Epithelial cell of prostate (primary cell): ENCODE data around the gene PMM1.
"Not testable (repeated sequence)": the region's sequence is repeated elsewhere in the genome, so short reads cannot be mapped to it uniquely, and the experiment has no call there.

Source experiments
- DNase-seq: peaks from one replicate; pipeline ENCODE4 v3.0.0-alpha.2; 2011; ENCODE audit warnings: low read depth, low spot score
- H3K27ac ChIP-seq: fragments of 450-650 bp; 2 replicates; pipeline ENCODE4 v1.5.1; 2017; ENCODE audit warnings: mild to moderate bottlenecking

PMM1 gene

GRCh38 chr22:41589391-41590241, at the start of gene PMM1:
Gene PMM1 (minus strand): TSS chr22:41589840. CDS start chr22:41589805, 35 bp downstream.
- peak within 1 kb of the TSS; percentile 56 for H3K27ac ChIP-seq
- peak; percentile 90 for DNase-seq

- H3K27ac ChIP-seq = no peak overlapping the region
- no peak for DNase-seq
Measured at GRCh38 chr22:41638748-41639147, 49.1 kb upstream of the PMM1 start.

- no peak overlapping the region for H3K27ac ChIP-seq
- DNase-seq = no peak
Measured at GRCh38 chr22:41638124-41638523, 48.5 kb upstream of the PMM1 start.

GRCh38 chr22:41637623-41638022, 48.0 kb upstream of the PMM1 start:
- not testable (repeated sequence) for H3K27ac ChIP-seq, DNase-seq

GRCh38 chr22:41636467-41636866, 46.8 kb upstream of the PMM1 start:
- H3K27ac ChIP-seq = peak overlapping the region; percentile 1

GRCh38 chr22:41634610-41635009, 45.0 kb upstream of the PMM1 start:
- not testable (repeated sequence) for DNase-seq, H3K27ac ChIP-seq

More at GRCh38 chr22:41636467-41636866, 46.8 kb upstream of the PMM1 start:
- no peak for DNase-seq

GRCh38 chr22:41631615-41632014, 42.0 kb upstream of the PMM1 start:
- DNase-seq = not testable (repeated sequence)

DNA sequence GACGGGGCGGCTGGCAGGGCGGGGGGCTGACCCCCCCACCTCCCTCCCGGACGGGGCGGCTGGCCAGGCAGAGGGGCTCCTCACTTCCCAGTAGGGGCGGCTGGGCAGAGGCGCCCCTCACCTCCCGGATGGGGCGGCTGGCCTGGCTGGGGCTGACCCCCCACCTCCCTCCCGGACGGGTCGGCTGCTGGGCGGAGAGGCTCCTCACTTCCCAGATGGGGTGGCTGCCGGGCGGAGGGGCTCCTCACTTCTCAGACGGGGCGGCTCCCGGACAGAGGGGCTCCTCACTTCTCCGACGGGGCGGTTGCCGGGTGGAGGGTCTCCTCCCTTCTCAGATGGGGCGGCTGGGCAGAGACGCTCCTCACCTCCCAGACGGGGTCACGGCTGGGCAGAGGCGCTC, 41.5 kb upstream of the PMM1 start:
- not testable (repeated sequence) for DNase-seq, H3K27ac ChIP-seq

More at GRCh38 chr22:41631615-41632014, 42.0 kb upstream of the PMM1 start:
- H3K27ac ChIP-seq = not testable (repeated sequence)

DNA sequence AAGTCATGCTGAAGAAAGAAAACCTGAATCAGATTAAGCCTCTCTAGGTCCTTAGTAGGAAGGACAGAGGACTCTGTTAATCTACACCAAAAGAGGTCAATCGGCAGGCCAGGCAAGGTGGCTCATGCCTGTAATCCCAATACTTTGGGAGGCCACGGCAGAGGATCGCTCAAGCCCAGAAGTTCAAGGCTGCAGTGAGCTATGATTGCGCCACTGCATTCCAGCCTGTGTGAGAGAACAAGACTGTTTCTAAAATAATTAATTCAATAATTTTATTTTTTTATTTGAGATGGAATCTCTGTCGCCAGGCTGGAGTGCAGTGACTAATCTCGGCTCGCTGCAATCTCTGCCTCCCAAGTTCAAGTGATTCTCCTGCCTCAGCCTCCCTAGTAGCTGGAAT, 35.9 kb upstream of the PMM1 start:
- no peak overlapping the region for H3K27ac ChIP-seq
- no peak for DNase-seq

- H3K27ac ChIP-seq = peak overlapping the region; percentile 82
- no peak for DNase-seq
Measured at GRCh38 chr22:41621911-41622179, 32.2 kb upstream of the PMM1 start.

DNA sequence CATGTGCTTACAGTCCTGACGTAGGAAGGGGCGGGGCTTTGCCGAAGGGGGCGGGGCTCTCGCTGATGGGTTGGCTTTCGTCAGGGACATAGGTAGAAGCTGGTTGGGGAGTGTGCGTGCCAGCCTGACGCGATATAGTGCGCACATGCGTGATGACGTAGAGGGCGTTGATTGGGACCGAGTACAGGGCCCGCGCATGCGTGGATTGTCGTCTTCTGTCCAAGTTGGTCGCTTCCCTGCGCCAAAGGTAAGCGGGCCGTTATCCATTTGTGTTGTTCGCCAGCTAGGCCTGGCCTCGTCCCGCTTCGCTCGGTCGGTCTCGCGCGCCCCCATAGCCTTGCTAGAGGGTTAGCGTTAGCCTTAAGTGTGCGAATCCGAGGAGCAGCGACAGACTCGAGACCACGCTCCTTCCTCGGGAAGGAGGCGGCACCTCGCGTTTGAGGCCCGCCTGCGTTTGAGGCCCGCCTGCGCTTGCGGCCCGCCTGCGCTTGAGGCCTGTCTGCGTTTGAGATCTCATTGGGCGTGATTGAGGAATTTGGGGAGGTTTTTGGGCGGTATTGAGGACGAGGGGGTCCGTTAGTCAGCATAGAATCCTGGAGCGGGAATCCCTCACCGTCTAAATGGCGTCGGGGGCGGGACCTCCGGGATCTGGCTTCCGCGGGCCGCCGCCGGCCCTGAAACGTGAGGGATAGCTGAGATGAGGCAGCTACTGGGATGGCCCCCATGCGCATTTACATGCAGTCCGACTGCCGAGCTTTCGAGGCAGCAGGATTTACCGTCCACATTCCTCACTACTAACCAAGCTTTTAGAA, 31.7 kb upstream of the PMM1 start, which contains the start of gene XRCC6:
XRCC6 (plus strand) TSS at position 197 of the 812 bp plus-strand sequence. CDS start 710 bp downstream, outside the sequence.
- peak within 1 kb of the TSS; percentile 82 for H3K27ac ChIP-seq
- peak; percentile 97 for DNase-seq

GRCh38 chr22:41620589-41621098, 31.0 kb upstream of the PMM1 start, which contains the start of gene DESI1:
Gene DESI1 (minus strand): TSS chr22:41621043. CDS start chr22:41620839, 204 bp downstream.
- peak within 1 kb of the TSS; percentile 82 for H3K27ac ChIP-seq
- no peak for DNase-seq

- DNase-seq = no peak
- H3K27ac ChIP-seq = peak overlapping the region; percentile 82
Measured at GRCh38 chr22:41619979-41620588, 30.4 kb upstream of the PMM1 start.

DNA sequence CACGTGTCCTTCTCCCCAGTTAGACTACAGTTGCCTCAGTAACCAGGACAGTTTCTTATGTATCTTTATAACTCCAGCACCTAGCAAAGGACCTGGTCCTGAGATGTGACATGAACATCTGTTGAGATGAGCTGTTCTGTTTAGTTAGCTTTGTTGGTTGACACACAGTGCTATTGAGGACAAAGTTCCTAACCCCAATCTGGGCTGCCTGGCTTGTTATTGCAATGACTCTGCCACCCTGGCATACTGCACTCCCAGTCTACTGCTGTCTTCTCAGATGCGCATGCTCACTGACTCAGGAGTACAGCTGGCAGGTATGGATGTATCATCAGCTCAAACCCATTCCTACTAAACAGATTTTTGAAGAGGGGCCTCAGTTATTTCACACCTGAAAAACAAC, 23.8 kb upstream of the PMM1 start:
- H3K27ac ChIP-seq = no peak overlapping the region
- no peak for DNase-seq

- DNase-seq = no peak
- H3K27ac ChIP-seq = no peak overlapping the region
Measured at GRCh38 chr22:41612603-41613306, 23.1 kb upstream of the PMM1 start.

GRCh38 chr22:41608386-41608785, 18.7 kb upstream of the PMM1 start:
- DNase-seq = no peak

DNA sequence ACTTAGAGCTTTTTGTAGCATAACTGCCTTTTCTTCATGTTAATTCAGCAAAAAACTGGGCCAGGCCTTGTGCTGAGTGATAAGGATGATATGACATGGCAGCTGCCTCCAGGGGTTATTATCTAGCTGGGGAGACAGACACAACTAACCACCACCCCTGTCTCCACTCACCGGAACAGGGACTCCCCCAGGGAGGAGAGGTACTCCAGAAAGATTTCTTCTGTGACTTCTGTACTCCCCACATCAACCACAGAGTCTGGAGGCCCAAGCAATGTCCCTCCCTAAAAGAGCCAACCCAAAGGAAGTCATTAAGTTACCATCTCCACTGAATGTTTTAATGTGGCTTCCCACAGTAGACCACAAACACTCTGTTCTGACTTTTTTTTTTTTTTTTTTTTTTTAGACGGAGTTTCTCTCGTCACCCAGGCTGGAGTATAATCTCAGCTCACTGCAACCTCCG, 14.3 kb upstream of the PMM1 start:
- DNase-seq = no peak

More at GRCh38 chr22:41608386-41608785, 18.7 kb upstream of the PMM1 start:
- H3K27ac ChIP-seq = no peak overlapping the region

GRCh38 chr22:41600976-41601375, 11.3 kb upstream of the PMM1 start:
- H3K27ac ChIP-seq = no peak overlapping the region
- no peak for DNase-seq

More for the DNA sequence above, 14.3 kb upstream of the PMM1 start:
- H3K27ac ChIP-seq = no peak overlapping the region

DNA sequence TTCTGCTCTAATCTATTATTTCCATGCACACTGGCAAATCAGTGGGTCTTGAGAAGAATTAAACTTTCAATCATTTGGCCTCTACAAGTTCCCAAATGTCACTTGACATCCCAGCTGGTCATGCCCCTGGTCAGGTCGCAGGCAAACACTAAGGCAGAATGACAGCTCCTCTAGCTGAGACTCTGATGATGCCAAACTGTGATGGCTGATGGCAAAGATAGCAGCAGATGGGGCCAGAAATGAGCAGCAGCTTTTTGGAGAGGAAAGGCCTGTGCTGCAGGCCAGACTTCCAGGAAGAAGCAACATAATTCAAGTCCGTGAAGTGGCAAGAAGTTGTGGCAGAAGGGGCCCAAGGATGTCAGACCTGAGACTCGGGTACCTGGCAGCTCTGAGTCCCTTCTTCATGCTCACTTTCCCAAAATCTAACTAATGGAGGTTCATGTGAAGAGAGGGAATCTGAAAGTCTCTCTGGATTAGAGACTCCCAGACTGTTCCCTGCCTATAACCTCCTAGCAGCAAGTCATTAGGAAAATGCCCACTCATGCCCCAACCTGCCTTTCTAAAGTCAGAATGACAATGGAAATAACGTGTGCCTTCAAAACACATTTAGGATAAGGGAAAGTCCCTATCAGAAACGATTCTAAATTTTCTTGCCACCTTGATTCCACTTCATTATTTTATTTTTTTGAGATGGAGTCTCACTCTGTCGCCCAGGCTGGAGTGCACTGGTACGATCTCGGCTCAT, 9.4 kb upstream of the PMM1 start:
- no peak for DNase-seq
- peak overlapping the region; percentile 91 for H3K27ac ChIP-seq
